GM21825 (cell line): Measurements from ENCODE around the gene FMNL1.
A peak's percentile ranks its signal among the peaks of the same experiment; 100 is the strongest.
"Not testable (repeated sequence)": the region's sequence is repeated elsewhere in the genome, so short reads cannot be mapped to it uniquely, and the experiment has no call there.

ENCODE experiments used
- ATAC-seq: cut with Tn5 transposase; IDR thresholded peaks from one replicate; pipeline ENCODE4 v1.9.1; 2021; ENCODE audit warnings: mild to moderate bottlenecking, moderate library complexity; ENCODE audit not compliant: unreplicated experiment

Gene FMNL1

DNA sequence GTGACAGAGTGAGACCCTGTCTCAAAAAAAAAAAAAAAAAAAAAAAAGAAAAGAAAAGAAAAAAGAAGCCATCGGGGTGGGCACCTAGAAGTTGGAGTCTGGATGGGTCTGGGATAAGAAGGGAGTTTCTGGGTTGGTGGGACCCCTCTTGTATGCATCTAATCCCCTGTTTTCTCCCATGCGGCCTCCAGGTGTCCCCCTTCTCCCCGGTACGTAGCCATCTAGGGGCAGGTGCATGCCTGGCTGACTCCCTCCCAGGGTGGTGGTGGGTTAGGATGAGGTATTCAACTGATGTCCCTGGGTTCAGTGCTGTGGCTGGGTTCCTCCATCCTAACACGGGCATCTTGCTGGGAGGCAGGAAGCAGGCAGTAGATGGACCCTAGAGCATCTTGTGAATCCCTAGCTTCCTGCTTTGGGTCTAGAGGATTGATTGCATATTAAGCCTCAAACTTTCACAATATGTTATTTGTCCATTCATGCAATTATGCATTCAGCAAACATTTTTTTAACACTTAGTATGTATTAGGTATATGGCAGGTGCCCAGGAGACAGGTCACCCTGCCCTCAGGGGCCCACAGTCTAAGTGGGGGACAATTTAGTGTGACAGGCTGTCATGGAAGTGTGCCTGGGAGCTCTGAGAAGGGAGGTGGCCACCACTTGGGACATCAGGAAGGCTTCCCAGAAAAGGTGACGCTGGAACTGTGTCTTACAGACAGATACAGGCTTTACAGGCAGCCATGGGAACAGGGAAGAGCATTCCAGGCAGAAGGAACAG is 13.1 kb downstream of the FMNL1 start:
- ATAC-seq: no peak

GRCh38 chr17:45235416-45236281 is 14.0 kb downstream of the FMNL1 start:
- ATAC-seq: no peak

GRCh38 chr17:45236282-45236606 is 14.6 kb downstream of the FMNL1 start:
- no peak for ATAC-seq

DNA sequence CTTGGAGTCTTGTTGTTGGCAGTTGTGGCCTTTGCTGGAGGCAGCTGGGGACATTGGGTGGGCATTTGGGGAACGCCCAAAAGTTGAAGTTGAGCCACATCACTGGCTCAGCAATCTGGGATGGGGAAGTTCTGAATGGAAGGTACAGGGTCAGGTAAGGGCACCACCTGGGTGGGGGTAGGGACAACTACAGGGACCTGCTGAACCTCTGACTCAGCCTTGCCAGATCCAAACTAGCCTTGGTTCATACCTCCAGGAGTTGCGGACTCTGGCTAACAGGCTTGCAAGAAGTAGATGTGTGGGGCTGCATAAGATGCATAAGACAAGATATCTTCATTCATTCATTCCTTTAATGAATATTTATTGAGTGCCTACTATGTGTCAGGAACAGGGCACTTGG is 16.0 kb downstream of the FMNL1 start:
- ATAC-seq: no peak

GRCh38 chr17:45238155-45238774 is 16.6 kb downstream of the FMNL1 start:
- ATAC-seq: no peak

DNA sequence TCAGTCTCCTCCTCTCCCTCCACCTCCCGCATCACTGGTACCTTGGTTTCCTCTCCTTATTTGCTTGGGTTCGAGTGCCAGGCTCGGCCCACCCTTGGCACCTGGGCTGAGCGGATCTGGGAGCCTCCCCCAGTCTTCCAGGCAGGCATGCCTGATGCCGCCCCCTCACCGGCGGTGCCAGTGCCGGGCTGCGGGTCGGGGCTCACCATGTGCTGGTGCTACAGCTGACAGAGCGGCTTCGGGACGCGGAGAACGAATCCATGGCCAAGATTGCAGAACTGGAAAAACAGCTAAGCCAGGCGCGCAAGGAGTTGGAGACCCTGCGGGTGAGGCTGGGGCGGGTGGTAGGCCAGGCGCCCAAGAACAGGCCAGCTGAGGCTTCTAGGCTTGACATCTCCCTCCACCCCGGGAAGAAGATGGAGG is 19.2 kb downstream of the FMNL1 start:
- no peak for ATAC-seq

DNA sequence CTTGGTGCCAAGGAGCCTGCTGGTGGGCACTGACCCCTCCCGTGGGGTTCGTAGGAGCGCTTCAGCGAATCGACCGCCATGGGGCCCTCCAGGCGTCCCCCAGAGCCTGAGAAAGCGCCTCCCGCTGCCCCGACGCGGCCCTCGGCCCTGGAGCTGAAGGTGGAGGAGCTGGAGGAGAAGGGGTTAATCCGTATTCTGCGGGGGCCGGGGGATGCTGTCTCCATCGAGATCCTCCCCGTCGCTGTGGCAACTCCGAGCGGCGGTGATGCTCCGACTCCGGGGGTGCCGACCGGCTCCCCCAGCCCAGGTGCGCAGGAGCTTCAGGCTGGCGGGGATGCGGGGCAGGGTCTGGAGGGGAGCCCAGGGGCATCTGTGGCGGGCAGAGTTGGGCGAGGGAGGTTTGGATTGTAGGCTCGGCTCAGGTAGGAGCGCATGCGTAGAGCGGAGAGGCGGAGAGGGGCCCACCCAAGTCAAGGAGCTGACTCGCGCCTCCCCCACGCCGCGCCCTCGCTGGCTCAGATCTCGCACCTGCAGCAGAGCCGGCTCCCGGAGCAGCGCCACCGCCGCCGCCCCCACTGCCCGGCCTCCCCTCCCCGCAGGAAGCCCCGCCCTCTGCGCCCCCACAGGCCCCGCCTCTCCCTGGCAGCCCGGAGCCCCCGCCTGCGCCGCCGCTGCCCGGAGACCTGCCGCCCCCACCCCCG is 19.8 kb downstream of the FMNL1 start:
- no peak for ATAC-seq

DNA sequence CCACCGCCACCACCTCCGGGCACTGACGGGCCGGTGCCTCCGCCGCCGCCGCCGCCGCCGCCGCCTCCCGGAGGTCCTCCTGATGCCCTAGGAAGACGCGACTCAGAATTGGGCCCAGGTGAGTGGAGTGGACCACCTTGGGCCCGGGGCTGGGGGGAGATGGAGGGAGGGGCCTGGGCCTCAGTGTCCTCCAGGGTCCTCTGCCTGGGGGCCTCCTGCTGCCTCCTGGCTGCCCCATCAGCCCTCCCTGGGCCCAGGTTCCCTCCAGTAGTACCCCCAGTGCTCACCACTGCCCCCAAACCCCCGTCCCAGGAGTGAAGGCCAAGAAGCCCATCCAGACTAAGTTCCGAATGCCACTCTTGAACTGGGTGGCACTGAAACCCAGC is 20.3 kb downstream of the FMNL1 start:
- no peak for ATAC-seq

DNA sequence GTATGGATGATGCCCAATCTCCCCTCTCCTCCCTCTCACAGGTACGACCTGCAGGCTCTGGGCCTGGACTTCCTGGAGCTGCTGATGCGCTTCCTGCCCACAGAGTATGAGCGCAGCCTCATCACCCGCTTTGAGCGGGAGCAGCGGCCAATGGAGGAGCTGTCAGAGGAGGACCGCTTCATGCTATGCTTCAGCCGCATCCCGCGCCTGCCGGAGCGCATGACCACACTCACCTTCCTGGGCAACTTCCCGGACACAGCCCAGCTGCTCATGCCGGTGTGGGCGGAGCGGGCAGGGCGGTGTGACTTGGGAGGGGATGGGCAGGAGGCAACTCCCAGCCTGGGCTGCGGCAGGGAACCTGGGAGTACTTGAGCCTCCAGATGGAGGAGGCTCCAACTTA is 22.1 kb downstream of the FMNL1 start:
- no peak for ATAC-seq

GRCh38 chr17:45244725-45245656 is 23.3 kb downstream of the FMNL1 start:
- ATAC-seq: no peak

DNA sequence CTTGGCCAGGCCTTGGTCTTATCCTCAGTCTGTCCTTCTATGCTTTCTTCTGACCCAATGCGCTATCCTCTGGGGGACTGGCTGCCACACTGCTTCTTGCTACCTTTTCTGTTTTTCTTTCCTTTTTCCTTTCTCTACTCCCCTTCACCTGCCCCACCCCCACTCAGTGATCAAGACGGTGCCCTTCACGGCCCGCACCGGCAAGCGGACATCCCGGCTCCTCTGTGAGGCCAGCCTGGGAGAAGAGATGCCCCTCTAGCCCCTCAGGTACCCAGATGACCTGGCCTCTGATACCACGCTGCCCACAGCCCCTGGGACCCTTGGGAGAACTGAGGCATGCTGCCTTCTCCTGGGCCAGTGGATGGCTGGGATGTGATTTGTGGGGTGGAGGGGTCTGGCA is 24.7 kb downstream of the FMNL1 start:
- ATAC-seq: no peak

DNA sequence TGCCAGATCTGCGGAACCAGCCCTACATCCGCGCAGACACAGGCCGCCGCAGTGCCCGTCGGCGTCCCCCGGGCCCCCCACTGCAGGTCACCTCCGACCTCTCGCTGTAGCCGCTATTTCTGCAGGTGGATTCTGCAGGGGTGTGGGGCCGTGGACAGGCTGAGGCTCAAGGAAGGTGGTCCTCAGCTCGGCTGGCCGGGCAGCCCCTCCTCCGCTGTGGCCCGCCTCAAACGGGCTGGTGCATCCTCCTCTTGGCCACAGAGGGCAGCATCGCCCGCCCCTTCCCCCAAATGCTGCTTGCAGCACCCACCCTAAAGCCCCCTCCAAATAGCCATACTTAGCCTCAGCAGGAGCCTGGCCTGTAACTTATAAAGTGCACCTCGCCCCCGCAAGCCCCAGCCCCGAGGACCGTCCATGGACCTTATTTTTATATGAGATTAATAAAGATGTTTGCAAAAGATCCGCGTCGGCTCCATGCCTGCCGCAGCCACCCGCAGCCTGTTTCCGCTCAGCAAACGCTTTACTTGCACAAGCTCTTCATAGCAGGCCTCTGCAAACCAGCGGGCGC is 25.3 kb downstream of the FMNL1 start:
- no peak for ATAC-seq

DNA sequence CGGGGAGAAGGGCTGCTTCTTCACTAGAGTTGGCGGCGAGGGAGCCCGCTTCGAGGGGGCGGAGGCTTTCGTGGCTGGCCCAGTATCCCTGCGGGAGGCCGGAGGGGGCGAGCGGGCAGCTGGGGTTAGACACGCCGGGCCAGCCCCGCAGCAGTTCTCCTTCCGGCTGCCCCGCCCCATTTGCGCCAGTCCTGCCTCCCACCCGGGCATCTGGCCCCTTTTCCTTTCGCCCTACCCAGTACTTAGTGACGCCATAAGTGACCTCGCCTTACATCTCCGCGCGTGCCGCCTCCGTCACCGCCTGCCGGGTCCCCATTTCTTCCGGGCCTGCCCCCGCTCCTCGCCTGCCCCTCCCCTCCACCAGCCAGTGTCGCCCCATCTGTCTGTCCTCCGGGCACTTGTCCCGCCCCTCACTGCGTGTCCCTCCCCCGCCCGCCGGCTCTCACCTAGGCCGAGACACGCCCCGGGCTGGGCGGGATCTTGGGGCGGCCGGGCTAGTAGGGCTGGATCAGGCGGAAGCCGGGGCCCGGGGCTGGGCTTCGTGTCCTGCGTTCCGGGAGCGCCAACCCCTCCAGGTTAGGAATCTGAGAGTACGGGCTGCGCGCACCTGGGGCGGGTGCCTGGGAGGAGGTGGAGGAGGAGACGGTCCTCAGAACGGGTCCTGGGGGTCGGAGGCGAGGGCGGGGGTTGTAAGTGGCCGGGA is 25.9 kb downstream of the FMNL1 start:
- ATAC-seq: peak; percentile 68

DNA sequence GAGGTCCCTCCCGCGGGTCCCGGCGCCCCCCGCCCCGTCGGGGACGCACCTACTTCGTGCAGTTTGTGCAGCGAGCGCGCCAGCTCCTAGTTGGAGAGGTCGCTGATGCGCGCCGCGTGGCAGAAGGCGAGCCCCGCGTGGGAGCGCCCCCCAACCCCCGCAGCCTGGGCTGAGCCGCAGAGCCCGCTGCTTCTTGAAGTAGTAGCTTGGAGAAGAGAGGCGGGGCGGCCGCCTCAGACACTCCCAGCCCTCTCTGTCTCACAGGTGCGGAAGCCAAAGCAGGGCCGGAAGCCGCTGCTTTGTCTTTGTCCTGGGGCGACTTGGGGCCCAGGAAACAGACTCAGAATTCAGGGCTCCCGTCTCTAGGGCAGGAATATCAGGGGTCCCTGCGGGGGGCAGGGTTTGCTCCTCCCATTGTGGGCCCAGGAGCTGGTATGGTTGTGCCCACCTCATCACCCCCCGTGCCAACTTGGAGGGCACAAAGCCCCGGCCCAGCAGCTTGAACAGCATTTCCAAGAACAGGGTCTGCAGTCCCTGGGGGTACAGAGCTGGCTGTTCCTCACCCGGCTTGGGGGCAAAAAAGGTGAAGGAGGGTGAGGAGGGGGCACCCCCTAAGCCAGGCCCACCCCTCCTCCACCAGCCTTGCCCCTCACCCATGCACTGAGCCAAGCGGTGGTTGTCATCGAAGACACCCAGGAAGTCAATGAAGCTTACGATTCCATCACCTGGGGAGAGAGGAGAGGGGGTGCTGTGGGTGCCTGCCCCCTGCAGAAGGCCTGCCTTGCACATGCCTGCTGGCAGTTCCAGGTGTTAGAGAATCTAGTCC is 26.7 kb downstream of the FMNL1 start:
- peak; percentile 43 for ATAC-seq

DNA sequence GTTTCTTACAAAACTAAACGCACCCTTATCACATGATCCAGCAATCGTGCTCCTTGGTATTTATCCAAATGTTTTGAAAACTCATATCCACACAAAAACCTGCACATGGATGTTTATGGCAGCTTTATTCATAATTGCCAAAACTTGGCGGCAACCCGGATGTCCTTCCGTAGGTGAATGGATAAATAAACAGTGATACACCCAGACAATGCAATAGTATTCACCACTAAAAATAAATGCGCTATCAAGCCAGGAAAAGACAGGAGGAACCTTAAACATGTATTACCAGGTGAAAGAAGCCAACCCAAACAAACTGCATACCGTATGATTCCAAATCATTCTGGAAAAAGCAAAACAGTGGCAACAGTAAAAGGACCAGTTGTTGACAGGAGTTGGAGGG is 30.2 kb downstream of the FMNL1 start:
- no peak for ATAC-seq

GRCh38 chr17:45253237-45253636 is 31.6 kb downstream of the FMNL1 start:
- ATAC-seq: not testable (repeated sequence)

DNA sequence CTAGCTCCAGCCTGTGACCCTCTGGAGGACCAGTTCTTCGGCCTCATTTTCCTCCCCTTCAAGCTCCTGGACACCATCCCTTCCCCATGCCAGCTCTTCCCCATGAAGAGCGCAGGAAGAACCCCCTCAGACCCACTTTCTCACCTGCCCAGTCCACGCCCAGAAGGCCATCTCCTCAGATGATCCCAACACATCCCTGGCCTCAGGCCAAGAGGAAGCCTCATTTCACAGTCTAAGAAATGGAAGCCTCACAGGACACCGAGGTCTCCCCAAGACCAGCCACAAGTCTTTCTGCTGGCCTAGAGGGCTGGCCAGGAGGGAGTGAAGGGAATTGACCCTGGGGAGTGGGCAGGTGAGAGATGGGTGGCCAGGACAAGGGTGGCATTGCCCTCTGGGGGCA is 32.2 kb downstream of the FMNL1 start:
- no peak for ATAC-seq

- ATAC-seq: no peak
Observed at GRCh38 chr17:45255358-45255757, 33.7 kb downstream of the FMNL1 start.
